GM18870 (cell line): Measurements from ENCODE around the gene DOCK1.

Experiments used
- ATAC-seq: cut with Tn5 transposase; IDR thresholded peaks from one replicate; pipeline ENCODE4 v1.9.1; 2021; ENCODE audit warnings: moderate library complexity; ENCODE audit not compliant: unreplicated experiment

The DOCK1 gene

DNA sequence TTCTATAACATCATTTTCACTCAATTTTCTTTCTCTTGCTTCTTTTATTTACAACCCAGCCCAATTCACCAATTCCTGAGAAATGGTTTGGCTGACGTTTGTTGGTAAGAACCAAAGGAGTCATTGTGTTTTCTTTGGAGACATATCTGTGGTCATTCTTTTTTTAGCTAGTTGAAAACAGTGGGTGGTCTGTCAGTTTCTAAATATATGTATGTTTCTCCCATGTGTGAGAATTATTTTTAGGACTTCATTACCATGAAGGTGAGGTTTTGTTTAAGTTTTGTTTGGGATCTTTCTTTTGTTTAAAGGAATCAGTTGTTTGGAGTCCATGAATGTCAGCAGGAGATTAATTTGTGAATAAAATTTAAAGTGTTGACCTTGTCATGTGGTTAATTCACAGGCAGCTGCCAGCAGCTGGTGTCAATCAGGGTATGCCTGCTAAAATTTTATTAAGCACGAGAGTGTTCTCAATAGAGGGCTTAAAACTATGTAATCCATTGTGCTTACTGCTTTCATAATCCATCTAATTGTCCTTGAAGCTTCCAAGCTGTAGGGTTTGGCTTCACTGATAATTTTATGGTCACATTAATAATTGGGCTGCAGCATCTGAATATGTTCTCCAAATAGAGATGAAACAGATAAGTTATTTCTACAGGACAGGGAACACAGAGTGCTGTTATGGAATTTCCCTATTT lies 252.4 kb downstream of the DOCK1 start:
- no peak for ATAC-seq

- ATAC-seq, result no peak
Observed at GRCh38 chr10:127158662-127159061, 253.4 kb downstream of the DOCK1 start.

- ATAC-seq, result no peak
Observed at GRCh38 chr10:127159648-127160245, 254.5 kb downstream of the DOCK1 start.

GRCh38 chr10:127161482-127161881 lies 256.3 kb downstream of the DOCK1 start:
- ATAC-seq, result no peak

DNA sequence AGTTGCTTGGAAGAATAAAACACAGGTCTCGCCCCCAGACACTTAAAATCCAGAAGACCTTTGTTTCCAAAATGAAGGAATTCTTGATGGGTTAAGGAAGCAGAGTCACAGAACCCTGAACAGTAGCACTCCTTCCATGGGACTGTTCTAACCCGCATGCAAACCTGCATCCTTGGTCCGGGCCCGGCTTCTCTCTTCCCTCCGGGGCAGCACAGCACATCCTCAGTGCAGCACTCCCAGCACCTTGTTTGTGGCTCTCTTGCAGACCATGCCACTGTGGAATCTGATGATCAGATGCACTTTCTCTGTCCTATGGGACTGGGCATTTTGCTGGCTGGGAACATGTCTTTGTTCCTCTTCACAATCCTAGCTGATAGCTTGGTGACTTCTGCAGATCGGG lies 257.6 kb downstream of the DOCK1 start:
- ATAC-seq, result no peak

DNA sequence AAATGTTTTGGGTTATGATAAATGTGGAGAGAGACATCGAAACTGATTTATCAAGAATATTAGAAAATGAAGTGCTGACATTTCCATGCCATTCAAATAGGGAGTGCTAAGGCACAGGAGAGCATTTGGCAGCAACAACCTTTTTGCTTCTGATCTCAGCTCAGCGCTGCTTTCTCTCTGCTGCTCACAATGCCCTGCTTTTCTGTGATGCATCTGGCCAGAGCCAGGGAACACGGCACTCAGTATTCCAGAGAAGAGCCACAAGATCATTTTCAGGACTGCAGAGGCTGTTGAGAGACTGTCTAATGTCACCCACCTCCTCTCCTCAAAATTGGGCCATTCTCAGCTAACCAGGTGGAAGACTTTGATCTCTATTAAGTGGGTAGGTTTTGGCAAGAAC lies 263.0 kb downstream of the DOCK1 start:
- ATAC-seq, result no peak

GRCh38 chr10:127174866-127175265 lies 269.6 kb downstream of the DOCK1 start:
- ATAC-seq, result no peak

GRCh38 chr10:127175357-127176110 lies 270.3 kb downstream of the DOCK1 start:
- no peak for ATAC-seq

- ATAC-seq, result no peak
Observed at GRCh38 chr10:127176649-127177048, 271.4 kb downstream of the DOCK1 start.

DNA sequence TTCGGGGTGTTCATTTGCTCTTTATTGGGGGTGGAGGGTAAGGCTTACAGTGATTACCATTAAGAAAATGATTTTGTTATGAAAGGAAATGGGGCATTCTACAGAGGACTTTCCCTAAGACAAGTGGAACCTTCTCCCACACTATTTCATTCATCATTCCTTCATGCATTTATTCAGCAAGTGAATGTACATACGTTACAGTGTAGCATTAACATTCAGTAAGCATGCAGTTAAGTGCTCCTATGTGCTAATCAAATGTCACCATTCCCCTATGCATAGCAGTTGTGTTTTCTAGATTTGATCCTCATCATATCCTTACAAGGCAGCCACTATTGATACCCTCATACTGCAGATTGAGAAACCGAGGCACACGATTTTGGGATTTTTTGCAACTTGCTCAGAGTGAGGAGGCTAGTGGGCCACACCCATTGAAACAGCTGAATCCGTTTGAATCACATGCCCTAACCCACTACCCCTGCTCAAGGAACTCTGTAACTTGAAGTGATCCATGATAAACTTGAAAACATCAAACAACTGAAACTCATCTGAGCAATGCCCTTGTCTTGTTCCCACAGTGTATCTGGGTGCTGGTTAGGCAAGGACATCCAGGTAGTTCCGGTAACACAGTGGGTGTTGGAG lies 274.5 kb downstream of the DOCK1 start:
- ATAC-seq, result no peak

DNA sequence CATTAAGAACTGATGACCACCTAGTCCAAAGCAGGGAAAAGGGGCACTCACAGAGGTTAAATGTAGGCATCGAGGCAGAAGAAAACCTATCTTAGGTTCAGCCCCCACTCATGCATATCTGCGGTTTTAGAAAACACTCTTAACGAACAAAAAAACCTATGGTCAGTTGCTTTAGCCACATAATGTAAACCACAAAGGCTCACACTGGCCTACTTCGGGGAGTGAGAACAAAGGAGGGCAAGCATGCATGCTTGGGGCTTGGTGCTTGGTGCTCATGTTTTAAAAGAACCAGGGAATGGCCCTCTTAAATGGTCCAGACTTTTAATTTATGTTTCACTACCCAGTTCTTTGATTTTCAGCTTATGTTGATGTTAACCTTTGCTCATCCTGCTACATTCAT lies 276.9 kb downstream of the DOCK1 start:
- no peak for ATAC-seq

GRCh38 chr10:127184582-127184981 lies 279.4 kb downstream of the DOCK1 start:
- no peak for ATAC-seq

- ATAC-seq, result no peak
Observed at GRCh38 chr10:127186813-127187212, 281.6 kb downstream of the DOCK1 start.

GRCh38 chr10:127189226-127189625 lies 284.0 kb downstream of the DOCK1 start:
- no peak for ATAC-seq

DNA sequence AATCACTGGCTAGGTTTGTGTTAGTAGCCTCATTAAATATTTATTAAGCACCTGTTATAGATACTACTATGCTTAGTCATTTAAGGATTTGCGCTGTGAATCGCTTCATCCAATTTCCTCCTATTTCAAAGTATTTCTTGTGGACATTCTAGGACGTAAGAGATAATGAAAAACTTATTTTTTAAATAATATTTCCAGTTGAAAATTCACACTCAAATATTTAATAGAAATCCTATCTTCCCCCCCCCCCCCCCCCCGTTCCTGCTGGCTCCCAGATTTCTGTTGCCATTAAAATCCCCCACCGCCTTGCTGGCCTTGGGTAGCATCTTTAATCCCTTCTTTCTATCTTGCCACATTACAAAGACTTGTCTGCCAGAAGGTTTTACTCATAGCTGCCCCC lies 285.2 kb downstream of the DOCK1 start:
- no peak for ATAC-seq

DNA sequence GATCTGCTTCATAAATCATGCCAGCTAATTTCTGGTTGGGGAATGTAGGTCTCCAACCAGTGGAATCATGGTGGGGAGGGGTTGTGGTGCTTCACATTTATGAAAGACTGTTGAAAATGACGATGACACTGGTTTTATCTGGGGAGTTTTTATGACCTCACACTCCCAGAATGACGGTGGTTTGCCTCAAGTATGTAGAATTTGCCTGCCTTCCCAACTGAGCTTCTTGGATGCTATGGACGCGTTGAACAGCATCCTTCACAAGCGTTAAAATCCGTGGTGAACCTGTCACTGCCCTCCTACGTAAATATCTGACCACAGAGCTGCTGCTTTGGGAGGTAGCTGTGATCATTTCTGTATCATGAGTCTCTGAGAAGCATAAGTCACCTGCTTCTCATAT lies 287.9 kb downstream of the DOCK1 start:
- ATAC-seq, result no peak

GRCh38 chr10:127194111-127194510 lies 288.9 kb downstream of the DOCK1 start:
- ATAC-seq, result no peak

GRCh38 chr10:127194599-127194998 lies 289.4 kb downstream of the DOCK1 start:
- ATAC-seq, result no peak

DNA sequence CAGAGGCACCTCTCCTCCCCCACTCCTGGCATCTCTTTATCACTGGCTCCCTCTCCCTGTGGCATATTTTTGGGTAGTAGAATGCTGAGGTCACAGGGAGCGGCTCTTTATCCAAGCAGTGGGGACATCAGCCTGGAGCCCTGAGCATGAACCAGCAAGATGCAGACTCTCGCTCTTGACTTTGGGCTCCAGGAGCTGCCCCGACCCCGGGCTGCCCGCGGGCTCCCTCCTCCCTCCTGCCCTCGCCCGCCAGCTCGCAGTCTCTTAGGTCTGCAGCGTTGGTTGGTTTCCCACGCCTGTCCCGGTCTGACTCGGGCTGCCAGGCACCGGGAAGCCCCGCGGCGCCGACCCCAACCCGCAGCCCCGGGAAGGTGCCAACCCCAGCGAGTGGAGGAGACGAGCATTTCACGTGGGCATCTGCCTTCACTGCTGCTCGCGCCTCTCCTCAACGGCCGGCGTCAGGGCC lies 289.8 kb downstream of the DOCK1 start:
- ATAC-seq, result no peak

DNA sequence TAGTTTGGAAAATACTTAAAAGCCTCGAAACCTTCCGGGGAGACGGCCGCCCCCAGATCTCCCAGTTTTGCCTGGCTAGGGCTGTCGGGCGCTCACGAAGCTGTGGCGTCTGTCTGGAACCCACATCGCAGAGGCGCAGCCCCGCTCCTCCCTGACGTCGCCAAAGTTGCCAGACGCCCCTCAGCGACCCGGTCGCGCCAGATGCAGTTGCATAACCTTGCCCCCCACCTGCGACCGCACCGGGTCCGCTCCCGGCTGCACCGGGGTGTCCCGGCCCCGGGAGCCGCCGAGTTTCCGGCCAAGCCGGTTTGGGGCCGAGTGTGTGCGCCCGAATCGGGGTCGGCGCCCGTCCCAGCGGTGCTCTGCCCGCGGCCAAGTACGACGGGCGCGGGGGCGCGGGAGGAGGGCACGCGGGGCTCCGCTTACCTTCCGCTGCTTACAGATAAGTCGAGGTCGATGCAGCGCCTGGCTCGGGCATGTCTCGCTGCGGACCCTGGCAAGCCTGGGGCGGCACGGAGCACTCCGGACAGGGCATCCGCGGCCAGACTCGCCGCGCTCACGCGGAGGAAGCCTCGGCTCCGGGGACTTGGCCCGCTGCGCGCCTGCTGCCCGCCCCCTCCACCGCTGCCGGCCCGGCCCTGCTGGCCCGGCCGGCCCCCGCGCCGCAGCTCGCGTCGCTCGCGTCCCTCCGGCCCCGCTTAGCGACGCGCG lies 290.5 kb downstream of the DOCK1 start:
- no peak for ATAC-seq
